Central memory CD4-positive, alpha-beta T cell (primary cell): Measurements from ENCODE around the gene MAN1A1.
"Not testable (repeated sequence)": the region's sequence is repeated elsewhere in the genome, so short reads cannot be mapped to it uniquely, and the experiment has no call there.

ENCODE experiments used
- DNase-seq: peaks from one replicate; pipeline ENCODE4 v3.0.0; 2022

The MAN1A1 gene

DNA sequence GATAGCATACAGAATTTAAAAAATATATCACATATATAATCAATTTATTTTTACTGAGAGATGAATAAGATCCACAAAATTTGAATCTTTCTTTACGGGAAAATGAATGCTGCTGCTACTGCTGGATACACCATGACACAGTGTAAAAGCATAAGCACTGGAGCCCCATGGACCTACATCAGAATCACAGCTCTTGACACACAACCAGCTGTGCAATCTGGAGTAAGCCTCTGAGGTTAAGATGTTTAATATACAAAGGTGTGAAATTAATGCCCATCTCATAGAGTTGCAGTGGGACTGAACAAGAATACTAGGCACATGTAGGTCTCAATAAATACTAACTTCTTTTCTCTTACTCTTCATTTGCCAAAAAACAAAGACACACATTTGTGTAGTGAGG lies 48.1 kb downstream of the MAN1A1 start:
- DNase-seq: no peak

DNA sequence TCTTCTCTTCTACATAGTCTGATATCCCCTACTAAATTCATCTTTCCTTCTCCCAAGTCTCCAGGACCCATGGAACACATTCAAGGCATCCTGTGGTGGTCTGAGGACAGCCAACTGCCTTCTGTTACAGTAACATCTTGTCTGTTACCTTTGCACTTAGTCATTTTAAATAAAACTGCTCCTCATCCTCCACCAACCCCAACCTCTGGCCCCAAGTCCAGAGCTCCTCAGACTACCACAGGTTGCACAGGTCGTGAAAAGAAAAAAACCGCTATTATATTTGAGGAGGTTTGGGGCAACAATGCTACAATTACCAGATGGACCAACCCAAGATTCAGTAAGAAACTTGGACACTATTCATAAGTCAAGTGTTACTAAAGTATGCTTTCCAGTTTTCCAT lies 49.9 kb downstream of the MAN1A1 start:
- no peak for DNase-seq

DNA sequence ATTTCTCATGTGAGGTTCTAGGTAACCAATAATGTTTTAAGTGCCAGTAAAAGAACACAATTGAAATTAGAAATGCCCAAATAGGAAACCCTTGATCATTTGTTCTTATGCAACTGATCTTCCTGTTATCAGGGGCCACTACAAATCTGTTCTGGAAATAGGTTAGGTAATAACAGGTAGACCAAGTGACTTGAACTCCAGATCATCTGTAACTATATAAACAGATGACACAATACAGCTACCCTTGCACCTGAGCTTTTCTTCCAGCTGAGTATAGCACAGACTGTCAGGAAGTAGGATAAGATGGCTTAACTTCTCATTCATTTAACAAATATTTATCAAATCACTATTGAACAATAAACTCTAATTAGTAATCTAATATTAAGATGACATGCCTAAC lies 52.5 kb downstream of the MAN1A1 start:
- no peak for DNase-seq

DNA sequence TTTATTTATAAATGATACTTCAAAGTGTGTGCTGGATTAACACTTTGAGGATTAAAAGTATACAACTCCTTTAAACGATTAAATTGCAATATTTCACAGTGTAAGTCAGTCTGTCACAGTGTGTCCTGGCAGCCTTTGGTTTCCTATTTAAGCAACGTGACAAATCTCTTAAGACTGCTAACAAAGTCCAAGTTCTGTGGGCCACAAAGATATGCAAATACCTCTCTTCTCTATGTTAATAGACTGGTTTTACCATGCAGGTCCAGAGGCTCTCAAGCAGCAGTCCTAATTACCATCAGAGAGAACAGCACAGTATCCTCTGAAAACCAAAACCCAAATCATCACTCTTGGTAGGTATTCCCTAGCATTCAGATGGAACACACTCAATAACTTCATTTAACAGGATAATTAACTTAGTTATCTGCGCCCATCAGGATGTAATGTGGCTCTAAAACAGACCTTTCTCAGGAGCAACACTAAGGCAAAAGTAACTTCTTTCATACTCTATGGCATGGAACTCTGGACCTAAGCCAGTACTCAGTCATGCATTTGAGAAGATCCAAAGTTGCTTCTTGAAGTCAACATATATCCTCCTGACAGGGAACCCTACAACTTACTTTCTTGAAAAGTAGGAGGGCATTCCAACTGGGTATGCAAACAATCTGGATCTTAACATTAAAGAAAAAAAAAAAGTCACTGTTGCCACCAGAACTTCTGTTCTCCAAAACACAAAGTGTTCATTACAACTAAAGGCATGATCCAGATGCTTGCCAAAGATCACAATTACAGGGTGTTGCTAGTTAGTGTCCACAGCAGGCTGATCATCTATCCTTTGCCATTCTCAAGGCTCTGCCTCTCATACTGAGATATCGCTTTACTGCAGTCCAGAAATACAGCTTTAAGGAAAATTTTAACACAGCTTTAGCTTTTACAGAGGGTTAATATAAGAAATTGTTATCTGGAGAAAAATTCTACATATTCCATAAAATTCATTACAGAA lies 53.2 kb downstream of the MAN1A1 start:
- no peak for DNase-seq

DNA sequence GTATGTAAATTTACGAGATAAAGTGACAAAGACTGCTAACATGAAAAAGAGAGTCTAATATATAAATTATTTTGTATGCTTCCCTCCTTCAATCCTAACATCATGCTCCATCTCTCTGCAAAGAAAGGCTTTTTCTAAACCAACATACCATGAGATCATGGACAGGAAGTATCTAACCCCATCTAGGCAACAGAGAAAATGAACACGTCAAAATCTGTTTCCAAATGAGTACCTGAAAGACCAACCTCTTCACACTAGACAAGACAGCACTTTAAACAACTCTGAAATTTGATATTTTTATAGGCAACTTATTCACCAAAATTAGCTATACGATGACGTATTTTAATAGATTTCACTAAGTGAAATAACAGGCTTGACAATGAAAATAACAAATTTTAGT lies 54.6 kb downstream of the MAN1A1 start:
- DNase-seq: no peak

DNA sequence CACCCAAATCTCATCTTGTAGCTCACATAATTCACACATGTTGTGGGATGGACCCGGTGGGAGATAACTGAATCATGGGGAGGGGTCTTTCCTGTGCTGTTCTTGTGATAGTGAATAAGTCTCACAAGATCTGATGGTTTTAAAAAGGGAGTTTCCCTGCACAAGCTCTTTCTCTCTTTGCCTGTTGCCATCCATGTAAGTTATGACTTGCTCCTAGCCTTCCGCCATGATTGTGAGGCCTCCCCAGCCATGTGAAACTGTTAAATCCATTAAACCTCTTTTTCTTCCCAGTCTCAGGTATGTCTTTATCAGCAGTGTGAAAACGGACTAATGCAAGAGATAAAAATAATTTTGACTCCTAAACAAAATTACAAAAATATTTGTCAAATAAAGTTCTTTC lies 58.5 kb downstream of the MAN1A1 start:
- DNase-seq: not testable (repeated sequence)

DNA sequence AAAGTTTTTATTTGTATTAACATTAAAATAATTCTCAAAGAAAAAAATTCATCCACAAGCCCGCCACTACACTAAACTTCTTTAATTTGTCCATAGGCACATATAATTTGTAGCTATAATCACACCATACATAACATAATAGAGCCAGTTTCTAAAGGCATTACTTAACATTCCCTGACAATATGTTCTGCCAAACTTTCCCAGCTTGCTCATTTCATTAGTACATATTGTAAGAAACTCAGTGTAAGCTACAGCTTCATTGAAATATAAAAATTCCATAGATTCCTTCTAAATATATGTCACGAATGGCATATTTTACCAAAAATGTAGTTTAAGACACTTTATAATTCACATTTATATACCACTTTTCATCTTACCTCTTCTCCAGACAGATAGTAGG lies 59.3 kb downstream of the MAN1A1 start:
- no peak for DNase-seq

DNA sequence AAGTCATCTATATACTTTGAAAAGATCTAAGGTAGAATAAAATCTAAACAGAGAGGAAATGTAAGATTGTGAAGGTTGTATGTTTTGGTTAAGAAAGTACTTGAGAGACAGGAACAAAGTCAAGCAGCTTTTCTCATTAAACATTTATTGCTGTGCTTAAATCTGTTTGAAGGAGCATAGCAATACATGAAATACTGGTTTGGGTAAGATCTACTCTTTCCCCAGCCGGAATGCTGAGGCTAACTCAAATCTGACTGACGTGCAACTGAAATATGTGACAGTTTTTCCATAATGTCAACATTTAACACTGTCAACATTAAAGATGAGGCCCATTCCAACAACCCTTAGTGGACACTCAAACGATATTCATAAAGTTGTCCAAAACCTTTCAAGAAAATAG lies 59.9 kb downstream of the MAN1A1 start:
- no peak for DNase-seq

DNA sequence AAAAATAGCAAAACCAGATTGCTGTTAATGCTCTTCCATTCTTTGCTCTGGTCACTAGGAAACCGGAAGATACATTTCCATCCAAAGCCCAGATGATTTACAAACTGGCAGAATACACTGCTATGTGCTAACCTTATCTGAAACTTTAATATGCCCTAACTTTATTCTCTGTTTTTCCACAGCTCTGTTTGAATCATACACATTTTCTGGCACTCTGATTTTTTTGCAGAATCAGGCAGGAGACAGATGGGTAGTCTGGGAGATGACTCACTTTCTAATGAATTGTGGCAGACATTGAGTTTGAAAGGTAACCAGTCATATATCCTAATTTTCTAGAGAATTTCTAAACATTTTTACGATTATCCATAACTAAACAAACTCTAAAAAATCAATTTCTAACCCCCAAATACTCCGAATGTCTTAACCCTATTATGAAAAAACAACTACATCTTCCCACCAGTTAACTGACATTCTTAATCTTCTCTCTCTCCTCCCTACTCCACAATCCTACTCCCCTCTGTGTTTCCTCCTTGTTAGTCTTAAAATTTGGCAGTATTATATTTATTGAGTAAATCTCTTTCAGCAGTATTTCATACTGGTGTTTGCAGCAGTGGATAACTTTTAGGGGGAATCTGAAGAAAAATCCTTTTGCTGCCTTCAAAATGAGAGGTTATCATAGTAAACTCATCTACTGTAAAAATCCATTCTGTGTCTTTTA lies 63.5 kb downstream of the MAN1A1 start:
- no peak for DNase-seq

DNA sequence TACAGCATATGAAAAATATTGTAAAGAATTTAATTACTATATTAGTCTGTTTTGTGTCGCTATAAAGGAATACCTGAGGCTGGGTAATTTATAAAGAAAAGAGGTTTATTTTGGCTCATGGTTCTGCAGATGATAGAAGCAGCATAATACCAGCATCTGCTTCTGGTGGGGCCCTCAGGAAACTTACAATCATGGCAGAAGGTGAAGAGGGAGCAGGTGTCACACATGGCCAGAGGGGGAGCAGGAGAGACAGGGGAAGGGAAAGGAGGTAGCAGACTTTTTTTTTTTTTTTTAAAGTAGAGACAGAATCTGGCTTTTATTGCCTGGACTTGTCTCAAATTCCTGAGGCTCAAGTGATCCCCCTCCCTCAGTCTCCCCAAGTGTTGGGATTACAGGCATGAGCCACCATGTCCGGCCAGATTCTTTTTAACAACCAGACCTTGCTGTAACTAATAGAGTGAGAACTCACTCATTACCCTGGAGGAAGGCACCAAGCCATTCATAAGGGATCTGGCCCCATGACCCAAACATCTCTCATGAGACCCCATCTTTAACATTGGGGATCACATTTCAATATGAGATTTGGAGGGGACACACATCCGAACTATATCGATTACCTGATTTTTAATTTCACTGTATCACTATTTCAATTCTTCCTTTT lies 64.6 kb downstream of the MAN1A1 start:
- DNase-seq: no peak

DNA sequence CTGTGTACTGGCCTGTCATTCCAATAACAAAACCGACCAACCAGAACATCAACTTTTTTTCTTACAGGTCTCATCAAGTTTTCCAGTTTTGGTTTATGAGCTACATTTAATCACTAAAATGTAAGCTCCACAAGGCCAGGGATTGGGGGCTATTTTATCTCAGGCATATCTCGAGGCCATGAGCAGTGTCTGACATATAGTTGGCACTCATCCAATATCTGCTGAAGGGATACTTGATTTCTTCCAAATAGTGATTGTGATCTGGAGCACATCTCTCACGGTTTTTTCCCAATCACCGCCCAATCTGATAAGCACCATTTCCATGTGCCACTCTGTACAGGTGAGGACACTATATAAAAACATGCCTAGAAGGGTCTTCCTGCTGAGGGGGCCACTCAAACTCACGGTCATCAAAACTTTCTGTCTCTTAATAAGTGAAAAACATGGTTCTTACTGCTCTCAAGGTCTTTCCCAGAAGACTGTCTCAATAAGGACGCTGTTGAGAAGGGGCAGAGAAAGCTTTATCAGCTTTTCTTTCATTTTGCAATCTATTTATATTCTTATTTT lies 65.5 kb downstream of the MAN1A1 start:
- DNase-seq: no peak

DNA sequence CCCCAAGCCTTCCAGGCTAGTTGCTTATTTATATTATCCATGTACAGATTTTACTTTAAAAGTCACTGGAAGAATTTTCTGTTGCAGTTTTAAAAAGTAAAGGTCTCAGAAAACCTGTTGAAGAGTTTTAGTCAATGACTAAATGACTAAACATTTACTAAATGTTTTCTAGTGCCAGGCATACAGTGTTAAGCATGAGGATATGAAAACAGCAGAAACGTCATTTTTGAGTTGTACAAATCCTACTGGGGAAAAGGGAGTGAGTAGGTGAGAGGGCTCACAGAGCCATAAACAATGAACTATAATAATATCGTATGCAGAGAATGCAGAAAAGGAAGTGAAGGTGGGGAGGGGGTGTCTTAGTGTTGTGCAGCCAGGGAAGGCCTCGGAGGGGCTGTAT lies 66.3 kb downstream of the MAN1A1 start:
- no peak for DNase-seq

DNA sequence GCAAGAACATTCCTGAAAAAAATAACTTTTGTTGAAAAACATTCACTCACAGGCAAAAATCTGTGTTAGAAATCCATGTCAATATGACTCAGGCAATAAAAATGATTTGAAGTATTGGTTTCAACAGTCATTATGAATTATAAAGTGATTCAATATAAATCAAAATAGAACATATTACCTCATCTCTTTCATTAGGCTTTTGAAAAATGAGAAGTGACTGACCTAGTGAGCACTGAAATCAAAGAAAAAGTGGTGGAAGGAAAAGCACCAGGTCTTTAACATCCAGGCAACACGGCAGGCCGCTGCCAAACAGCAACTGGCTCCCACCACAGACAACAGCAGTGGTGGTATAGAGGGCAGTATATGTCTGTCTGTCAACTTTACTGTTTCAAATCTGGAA lies 68.9 kb downstream of the MAN1A1 start:
- DNase-seq: no peak

DNA sequence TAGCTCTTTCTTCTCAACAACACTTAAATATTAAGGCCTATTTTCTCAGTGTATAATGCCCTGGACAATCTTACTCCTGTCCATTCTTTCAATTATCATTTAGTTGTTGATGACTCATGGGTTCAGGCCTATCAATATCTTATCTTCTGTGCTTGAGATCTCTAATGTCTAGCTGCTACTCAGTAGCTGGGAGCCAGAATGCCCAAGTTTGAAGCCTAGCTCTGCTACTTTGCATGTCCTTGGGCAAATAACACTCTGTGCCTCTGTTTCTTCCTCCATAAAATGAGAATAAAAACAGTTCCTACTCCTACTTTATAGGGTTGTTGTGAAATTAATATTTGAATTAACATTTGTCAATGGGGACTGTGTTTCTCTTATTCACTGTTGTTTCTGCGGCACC lies 69.5 kb downstream of the MAN1A1 start:
- no peak for DNase-seq

DNA sequence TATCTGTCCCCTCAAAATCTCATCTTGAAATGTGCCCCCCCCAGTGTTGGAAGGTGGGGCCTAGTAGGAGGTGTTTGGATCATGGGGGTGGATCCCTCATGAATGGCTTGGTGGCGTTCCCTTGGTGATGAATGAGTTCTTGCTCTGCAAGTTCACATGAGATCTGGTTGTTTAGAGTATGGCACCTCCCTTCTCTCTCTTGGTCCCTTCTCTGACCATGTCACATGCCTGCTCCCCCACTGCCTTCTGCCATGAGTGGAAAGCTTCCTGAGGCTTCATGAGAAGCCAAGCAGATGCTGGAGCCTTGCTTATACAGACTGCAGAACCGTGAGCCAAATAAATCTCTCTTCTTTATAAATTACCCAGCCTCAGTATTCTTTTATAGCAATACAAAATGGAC lies 70.9 kb downstream of the MAN1A1 start:
- no peak for DNase-seq

DNA sequence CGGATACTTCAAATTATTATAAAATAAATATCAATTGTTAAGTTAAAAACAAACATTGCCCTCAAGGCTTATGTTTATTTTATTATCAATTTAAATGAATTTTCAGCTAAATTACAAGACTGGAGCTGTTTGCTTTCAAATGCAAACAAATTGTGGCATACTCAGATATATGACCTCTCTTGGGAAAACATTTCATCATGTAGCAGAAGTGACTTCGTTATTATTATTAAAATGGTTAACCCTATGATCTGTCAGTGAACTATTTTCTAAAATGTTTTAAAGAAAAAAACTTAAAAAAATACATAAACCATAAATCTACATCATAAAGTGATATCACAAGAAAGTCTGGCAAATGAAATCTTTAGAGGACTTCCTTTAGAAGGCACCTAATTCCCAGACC lies 72.5 kb downstream of the MAN1A1 start:
- DNase-seq: no peak

DNA sequence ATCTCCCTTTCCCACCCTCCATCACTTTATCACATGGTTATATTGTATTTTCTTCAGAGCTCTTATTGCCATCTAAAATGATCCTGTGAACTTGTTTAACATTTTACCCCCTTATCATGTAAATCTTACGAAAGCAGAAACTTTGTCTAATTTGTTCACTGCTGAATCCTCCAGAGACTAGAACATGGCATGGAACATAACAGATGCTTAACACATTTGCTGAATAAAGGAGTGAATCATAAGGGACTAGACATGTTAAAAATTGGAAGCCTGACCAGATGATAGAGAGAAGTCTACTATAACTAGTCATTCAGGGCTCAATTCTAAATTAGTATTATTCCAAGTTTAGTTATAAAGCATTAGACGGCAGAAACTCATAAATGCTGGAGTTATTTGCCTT lies 73.3 kb downstream of the MAN1A1 start:
- DNase-seq: no peak

DNA sequence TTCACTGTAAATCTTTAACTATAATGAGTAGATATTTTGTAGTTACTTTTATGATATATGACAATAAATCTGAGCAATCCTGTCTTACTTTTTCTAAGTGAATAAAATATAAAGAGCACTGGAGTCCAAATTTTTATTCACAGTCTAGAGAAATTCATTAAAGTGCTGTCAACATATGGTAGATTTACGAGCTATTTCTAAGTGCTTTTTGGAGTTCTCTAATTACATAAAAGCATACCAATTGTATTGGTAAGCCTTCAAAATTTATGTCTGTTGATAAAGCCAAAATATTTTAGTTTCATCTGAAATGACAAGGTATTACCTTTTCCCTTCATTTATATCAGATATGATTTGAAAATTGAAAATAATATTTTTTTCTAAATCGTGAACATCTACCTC lies 75.4 kb downstream of the MAN1A1 start:
- no peak for DNase-seq

DNA sequence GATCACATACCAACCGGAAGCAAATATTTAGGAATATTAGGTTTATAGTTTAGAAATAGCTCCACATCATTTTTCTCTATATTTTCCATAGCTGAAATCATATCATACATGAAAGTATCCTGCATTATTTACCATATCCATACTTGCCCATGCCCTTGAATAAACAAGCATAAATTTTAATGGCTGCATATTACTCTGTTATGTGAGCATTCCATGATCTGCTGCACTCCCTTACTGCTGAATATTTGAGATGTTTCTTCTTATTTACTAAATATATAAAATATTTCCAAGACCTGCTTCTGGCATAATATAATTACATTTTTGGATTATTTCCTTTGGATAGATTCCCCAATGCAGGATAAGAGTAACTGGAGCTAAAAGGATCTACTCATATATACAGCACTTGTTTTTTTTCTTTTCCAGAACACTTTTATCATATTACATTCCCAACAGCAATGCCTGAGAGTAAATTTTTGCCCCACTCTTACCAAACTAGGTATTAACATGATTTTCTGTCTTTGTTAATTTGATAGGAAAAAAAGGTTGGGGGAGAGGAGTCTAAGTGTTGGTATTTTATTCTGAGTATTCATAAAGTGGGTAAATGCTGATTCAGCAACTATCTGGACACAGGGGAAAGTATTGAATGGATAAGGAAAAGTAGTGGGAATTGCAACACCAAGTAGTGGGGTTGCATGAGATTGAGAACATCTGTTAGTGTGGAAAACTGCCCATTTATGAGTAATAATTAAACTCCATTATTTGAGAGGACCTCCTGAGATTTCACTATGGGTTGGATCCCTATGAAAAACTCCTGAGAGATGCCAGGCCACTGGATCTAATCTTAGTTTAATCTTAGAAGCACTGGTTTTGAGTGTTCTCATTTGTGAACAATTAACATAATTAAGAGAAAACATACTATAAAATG lies 76.0 kb downstream of the MAN1A1 start:
- no peak for DNase-seq

DNA sequence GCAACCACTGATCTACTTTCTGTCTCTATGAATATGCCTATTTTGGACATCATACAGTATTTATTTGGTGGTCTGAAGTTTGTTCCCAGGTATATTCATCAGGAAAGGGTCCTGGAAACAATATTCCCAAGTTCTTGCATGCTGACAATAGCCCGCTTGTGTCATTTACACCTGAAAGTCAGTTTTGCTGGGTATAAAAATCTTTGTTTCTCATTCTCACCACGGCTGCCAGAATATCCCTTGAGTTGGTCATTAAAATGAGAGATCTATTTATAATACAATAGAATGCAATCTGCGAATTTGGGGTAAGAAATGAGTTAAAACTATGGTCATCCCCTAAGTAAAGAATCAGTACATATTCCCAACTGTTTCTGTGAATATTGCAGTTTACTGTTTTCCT lies 79.0 kb downstream of the MAN1A1 start:
- DNase-seq: no peak

DNA sequence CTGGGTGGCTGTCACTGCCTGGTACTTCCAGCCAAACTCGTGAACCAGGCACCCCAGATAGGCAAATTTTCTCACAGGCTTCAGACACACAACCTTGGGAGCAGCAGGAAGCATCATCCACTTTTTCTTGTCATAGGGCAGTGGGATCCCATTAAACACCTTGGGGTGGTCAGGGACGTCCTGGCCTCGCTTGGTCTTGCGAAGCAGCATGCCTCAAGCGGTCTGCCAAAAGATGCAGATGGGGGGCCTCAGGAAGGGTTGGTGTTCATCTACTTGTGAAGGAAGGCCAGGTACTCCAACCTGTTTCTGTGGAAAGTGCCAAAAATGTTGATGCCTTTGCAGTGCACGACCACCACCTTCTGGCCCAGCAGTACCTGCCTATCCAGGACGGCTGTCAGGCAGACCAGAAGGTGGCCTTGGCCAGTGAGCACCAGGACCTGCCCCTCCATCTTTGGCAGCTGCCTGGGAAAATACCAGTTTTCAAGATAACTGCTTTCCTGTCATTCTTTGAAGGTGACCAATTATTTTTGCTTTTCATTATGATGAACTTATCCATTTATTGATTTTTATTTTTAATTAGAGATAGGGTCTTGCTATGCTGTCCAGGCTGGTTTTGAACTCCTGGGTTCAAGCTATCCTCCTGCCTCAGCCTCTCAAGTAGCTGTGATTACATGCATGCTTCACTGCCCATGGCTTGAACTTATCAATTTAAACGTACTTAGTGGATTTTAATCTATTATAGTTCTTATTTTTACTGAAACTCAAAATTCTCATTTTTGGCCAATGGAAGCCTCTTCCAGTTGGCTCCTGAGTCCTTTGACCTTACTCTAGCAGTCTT lies 80.1 kb downstream of the MAN1A1 start:
- DNase-seq: no peak
